NCI-H146 treated with DMSO at 0.1 percent for 48 hours (cell line): ENCODE data around the gene PNPLA2.

Experiments
- DNase-seq: peaks from one replicate; lab custom pipeline; 2025; ENCODE audit not compliant: unreplicated experiment; lab: John Stamatoyannopoulos, UW

PNPLA2 gene

GRCh38 chr11:797296-798092 is 21.2 kb upstream of the PNPLA2 start:
- DNase-seq = peak; percentile 79

- DNase-seq = peak; percentile 57
Measured at GRCh38 chr11:798093-798713, 20.5 kb upstream of the PNPLA2 start, which contains the start of gene SLC25A22. Gene SLC25A22, minus strand, starts transcription at chr11:798281. Its CDS starts 3,275 bp downstream, at chr11:795006.

GRCh38 chr11:799641-800316 is 18.9 kb upstream of the PNPLA2 start:
- DNase-seq = no peak

GRCh38 chr11:800473-800872 is 18.2 kb upstream of the PNPLA2 start:
- DNase-seq = no peak

GRCh38 chr11:801097-801780 is 17.5 kb upstream of the PNPLA2 start:
- DNase-seq = no peak

- no peak for DNase-seq
Measured at GRCh38 chr11:802018-802617, 16.6 kb upstream of the PNPLA2 start.

GRCh38 chr11:802693-803466 is 15.8 kb upstream of the PNPLA2 start:
- no peak for DNase-seq

- no peak for DNase-seq
Measured at GRCh38 chr11:803467-803742, 15.3 kb upstream of the PNPLA2 start.

- peak; percentile 67 for DNase-seq
Measured at GRCh38 chr11:803770-804598, 14.7 kb upstream of the PNPLA2 start.

- no peak for DNase-seq
Measured at GRCh38 chr11:804599-804964, 14.1 kb upstream of the PNPLA2 start.

- DNase-seq = no peak
Measured at GRCh38 chr11:808427-809286, 10.1 kb upstream of the PNPLA2 start.

- peak; percentile 94 for DNase-seq
Measured at GRCh38 chr11:809287-810039, 9.3 kb upstream of the PNPLA2 start, which contains the start of gene RPLP2. Gene RPLP2, plus strand, starts transcription at chr11:809967. Its CDS starts 268 bp downstream, at chr11:810235.

- DNase-seq = no peak
Measured at GRCh38 chr11:810040-810567, 8.6 kb upstream of the PNPLA2 start.

GRCh38 chr11:811446-812245 is 7.1 kb upstream of the PNPLA2 start:
- no peak for DNase-seq

GRCh38 chr11:812390-812789 is 6.3 kb upstream of the PNPLA2 start:
- DNase-seq = no peak

- no peak for DNase-seq
Measured at GRCh38 chr11:813072-813455, 5.7 kb upstream of the PNPLA2 start.
